ENCODE results near the gene CCR3.

DNA sequence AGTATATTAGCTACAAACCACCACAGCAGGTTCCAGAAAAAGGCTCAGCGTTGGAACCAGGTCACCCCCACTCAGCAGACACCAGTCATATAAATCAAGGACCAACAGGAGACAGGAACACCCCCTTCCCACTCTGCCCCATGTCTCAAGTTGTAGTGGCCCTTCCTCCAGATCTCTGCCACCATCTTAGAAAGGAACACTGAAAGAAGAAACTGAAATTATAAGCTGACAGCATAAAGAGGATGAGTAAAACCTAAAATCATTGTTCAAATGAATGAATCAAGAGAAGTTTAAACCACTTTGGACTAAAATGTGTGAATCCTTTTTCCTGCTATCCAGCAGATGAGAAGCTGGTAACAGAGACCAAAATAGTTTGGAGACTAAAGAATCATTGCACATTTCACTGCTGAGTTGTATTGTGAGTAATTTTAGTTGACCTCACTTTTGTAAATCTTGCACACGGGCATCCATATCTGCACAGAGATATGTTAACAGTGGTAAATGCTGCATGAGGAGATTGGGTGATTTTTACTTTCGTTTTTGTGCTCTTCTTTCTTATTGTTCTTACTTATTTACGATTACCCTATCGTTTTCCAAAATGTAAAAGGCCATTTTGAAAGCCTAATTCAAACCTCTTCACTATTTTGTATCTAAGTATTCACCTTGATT, 19.8 kb downstream of the CCR3 start:
- TF ChIP-seq EZH2 (IDR thresholded peaks at IDR 0.05) (no peak), POLR2AphosphoS5 (IDR thresholded peaks at IDR 0.05; ENCODE audit: borderline replicate concordance, low read depth, low read length) (no peak), FOXP2 (optimal IDR thresholded peaks at IDR 0.05; ENCODE audit: control extremely low read depth, extremely low read length, insufficient read depth) (no peak)
